ENCODE data around the gene SORCS1. TPM values are rescaled to one million over a fixed set of nuclear protein-coding genes. Genes with fewer than 3 reads are reported as not detected.

Gene SORCS1
- total RNA-seq, 6 experiments from 2014 or later = 0.04 to 0.16 (median 0.09) TPM; not detected in 2

DNA sequence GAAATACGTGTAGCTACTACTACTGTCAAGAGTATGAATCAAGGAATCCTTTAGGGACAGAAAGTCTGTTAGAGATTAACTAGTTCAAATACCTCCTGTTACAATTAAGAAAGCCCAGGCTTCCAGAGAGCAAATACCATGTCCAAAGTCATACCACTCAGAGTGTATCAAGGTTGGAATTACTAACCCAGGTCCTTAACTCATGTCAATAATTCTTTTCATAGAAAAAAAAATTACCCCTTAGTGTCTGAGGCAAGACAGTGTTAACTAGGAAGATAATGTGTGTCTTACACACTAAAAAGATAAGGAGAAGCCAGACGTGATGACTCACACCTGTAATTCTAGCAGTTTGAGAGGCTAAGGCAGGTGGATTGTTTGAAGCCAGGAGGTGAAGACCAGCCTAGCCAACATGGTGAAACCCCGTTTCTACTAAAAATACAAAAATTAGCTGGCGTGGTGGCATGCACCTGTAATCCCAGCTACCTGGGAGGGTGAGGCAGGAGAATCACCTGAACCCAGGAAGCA lies 423.4 kb downstream of the SORCS1 start:
- DNase-seq (no peak), ATAC-seq (no peak)
- H3K4me1 ChIP-seq = no peaks in the 10 kb centered on the region
- H3K27ac ChIP-seq = no peak overlapping the region
- no peaks in the 10 kb centered on the region for H3K27me3 ChIP-seq
- intact Hi-C loops (cut with DNase I) = no loop called here
- no peak overlapping the region for H3K4me3 ChIP-seq
- no peaks in the 10 kb centered on the region for H3K9me3 ChIP-seq
- no peaks in the 10 kb centered on the region for H3K36me3 ChIP-seq
- TF ChIP-seq POLR2A (IDR thresholded peaks at IDR 0.05) (no peak), CTCF (IDR thresholded peaks at IDR 0.05) (no peak)
- 33% methylated on average over 4 of the region's 4 CpGs for WGBS (ENCODE audit: insufficient coverage, low coverage, low lambda C conversion rate, missing lambda C conversion rate)

DNA sequence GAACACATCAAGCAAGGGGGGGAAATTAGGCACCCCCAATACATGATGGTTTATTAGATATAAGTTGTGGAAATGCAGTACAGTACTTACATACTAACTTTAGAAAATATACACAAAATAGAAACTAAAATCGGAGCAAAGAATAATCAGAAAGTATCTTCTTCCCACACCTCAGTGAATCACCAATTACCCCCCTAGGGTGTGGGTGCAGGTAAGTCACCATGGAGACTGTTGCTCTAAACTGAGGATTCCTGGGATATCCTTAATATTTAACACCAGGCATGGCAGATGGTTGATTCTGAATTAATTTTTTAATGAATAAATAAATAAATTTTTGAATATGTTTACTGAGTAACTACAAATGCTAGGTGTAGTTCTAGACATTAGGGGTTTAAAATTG lies 424.4 kb downstream of the SORCS1 start:
- no peak overlapping the region for H3K27ac ChIP-seq
- intact Hi-C loops (cut with DNase I) = no loop called here
- no peak overlapping the region for H3K4me3 ChIP-seq
- H3K36me3 ChIP-seq = no peaks in the 10 kb centered on the region
- H3K9me3 ChIP-seq = no peaks in the 10 kb centered on the region
- H3K27me3 ChIP-seq = no peaks in the 10 kb centered on the region
- ATAC-seq (no peak), DNase-seq (no peak)
- H3K4me1 ChIP-seq = no peaks in the 10 kb centered on the region
- TF ChIP-seq CTCF (IDR thresholded peaks at IDR 0.05) = no peak
- no peak for TF ChIP-seq POLR2A (IDR thresholded peaks at IDR 0.05)
- WGBS (ENCODE audit: insufficient coverage, low coverage, low lambda C conversion rate, missing lambda C conversion rate) = 70% methylated on average over 1 of the region's 1 CpG

DNA sequence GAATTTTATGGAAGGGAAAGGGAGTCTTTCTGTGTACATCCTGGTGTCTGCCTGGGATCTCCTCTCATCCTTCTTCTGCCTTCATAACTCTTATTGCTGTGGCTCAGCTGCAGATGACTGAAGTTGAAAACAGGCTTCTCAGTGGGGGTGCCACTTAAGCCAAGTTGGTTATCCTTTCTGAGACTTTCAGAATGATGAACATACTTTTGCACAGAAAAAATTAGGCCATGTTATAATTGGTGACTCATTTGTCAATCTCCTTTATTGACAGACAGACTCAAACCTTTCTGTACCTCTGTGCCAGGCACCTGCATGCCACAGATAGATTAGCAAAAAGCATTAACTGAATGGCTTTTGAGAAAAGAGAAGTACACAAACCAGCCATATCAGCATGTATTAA lies 430.3 kb downstream of the SORCS1 start:
- no peak for TF ChIP-seq CTCF (IDR thresholded peaks at IDR 0.05)
- TF ChIP-seq POLR2A (IDR thresholded peaks at IDR 0.05) = no peak
- no peaks in the 10 kb centered on the region for H3K27me3 ChIP-seq
- H3K36me3 ChIP-seq = no peaks in the 10 kb centered on the region
- H3K27ac ChIP-seq = no peak overlapping the region
- no peak overlapping the region for H3K4me3 ChIP-seq
- no peak for ATAC-seq
- DNase-seq = no peak
- H3K4me1 ChIP-seq = no peaks in the 10 kb centered on the region
- H3K9me3 ChIP-seq = no peaks in the 10 kb centered on the region
- intact Hi-C loops (cut with DNase I) = no loop called here

GRCh38 chr10:106728232-106728631 lies 436.3 kb downstream of the SORCS1 start:
- H3K36me3 ChIP-seq = no peaks in the 10 kb centered on the region
- ATAC-seq = no peak
- no peaks in the 10 kb centered on the region for H3K4me1 ChIP-seq
- no peak overlapping the region for H3K27ac ChIP-seq
- intact Hi-C loops (cut with DNase I) = no loop called here
- no peak overlapping the region for H3K4me3 ChIP-seq
- H3K9me3 ChIP-seq = no peaks in the 10 kb centered on the region
- DNase-seq = no peak
- TF ChIP-seq CTCF (IDR thresholded peaks at IDR 0.05) (no peak), POLR2A (IDR thresholded peaks at IDR 0.05) (no peak)
- 37% methylated on average over 2 of the region's 2 CpGs for WGBS (ENCODE audit: insufficient coverage, low coverage, low lambda C conversion rate, missing lambda C conversion rate)
- no peaks in the 10 kb centered on the region for H3K27me3 ChIP-seq

DNA sequence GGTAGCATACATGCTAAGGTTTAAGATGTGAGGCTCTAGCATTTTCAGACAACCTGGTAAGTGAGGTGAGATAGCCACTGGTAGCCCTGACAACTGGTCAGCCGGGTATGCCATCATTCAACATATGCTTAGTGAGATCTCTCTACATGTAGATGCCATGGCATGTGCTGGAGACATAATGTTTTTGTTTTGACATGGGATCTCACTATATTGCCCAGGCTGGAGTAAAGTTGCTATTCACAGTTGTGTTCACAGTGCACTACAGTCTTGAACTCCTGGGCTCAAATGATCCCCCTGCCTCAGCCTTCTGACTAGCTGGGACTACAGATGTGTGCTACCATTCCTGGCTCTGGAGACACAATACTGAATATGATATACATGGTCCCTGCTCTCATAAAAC lies 437.3 kb downstream of the SORCS1 start:
- no peaks in the 10 kb centered on the region for H3K4me1 ChIP-seq
- no peaks in the 10 kb centered on the region for H3K9me3 ChIP-seq
- no peak overlapping the region for H3K27ac ChIP-seq
- H3K4me3 ChIP-seq = no peak overlapping the region
- no CpG with 5 or more reads among the region's 1 CpG for WGBS (ENCODE audit: insufficient coverage, low coverage, low lambda C conversion rate, missing lambda C conversion rate)
- ATAC-seq = no peak
- no peaks in the 10 kb centered on the region for H3K27me3 ChIP-seq
- TF ChIP-seq CTCF (IDR thresholded peaks at IDR 0.05) (no peak), POLR2A (IDR thresholded peaks at IDR 0.05) (no peak)
- no peaks in the 10 kb centered on the region for H3K36me3 ChIP-seq
- intact Hi-C loops (cut with DNase I) = no loop called here
- no peak for DNase-seq

All from right lobe of liver (tissue), 6 donors.